ENCODE data around the gene LYST.
A peak's percentile ranks its signal among the peaks of the same experiment; 100 is the strongest.

LYST gene

GRCh38 chr1:235861857-235862256, 4.8 kb downstream of the LYST start:
- TF ChIP-seq CTCF (IDR thresholded peaks at IDR 0.05; ENCODE audit: insufficient read depth, low read length, poor library complexity, severe bottlenecking), result no peak
- Histone ChIP-seq H3K27me3 (replicated peaks; ENCODE audit: control insufficient read depth, insufficient read depth, low read length) (no peaks in the 10 kb centered on the region), H3K4me3 (replicated peaks; ENCODE audit: low read depth, low read length) (no peak overlapping the region), H3K36me3 (ENCODE audit: control insufficient read depth, insufficient read depth, low read length) (no peaks in the 10 kb centered on the region)
- DNase-seq (ENCODE audit: extremely low read depth, insufficient read length), result no peak

- no peak for TF ChIP-seq CTCF (IDR thresholded peaks at IDR 0.05; ENCODE audit: insufficient read depth, low read length, poor library complexity, severe bottlenecking)
- Histone ChIP-seq H3K36me3 (ENCODE audit: control insufficient read depth, insufficient read depth, low read length) (no peaks in the 10 kb centered on the region), H3K4me3 (replicated peaks; ENCODE audit: low read depth, low read length) (no peak overlapping the region), H3K27me3 (replicated peaks; ENCODE audit: control insufficient read depth, insufficient read depth, low read length) (no peaks in the 10 kb centered on the region)
- no peak for DNase-seq (ENCODE audit: extremely low read depth, insufficient read length)
Observed at GRCh38 chr1:235860829-235861228, 5.9 kb downstream of the LYST start.

GRCh38 chr1:235859789-235860188, 6.9 kb downstream of the LYST start:
- TF ChIP-seq CTCF (IDR thresholded peaks at IDR 0.05; ENCODE audit: insufficient read depth, low read length, poor library complexity, severe bottlenecking), result no peak
- no peak for DNase-seq (ENCODE audit: extremely low read depth, insufficient read length)
- no peaks in the 10 kb centered on the region for H3K36me3 ChIP-seq (ENCODE audit: control insufficient read depth, insufficient read depth, low read length)

GRCh38 chr1:235858766-235859165, 7.9 kb downstream of the LYST start:
- no peaks in the 10 kb centered on the region for H3K27me3 ChIP-seq (replicated peaks; ENCODE audit: control insufficient read depth, insufficient read depth, low read length)
- no peaks in the 10 kb centered on the region for H3K36me3 ChIP-seq (ENCODE audit: control insufficient read depth, insufficient read depth, low read length)
- TF ChIP-seq CTCF (IDR thresholded peaks at IDR 0.05; ENCODE audit: insufficient read depth, low read length, poor library complexity, severe bottlenecking), result no peak
- no peak overlapping the region for H3K4me3 ChIP-seq (replicated peaks; ENCODE audit: low read depth, low read length)
- DNase-seq (ENCODE audit: extremely low read depth, insufficient read length), result no peak

More at GRCh38 chr1:235859789-235860188, 6.9 kb downstream of the LYST start:
- Histone ChIP-seq H3K4me3 (replicated peaks; ENCODE audit: low read depth, low read length) (no peak overlapping the region), H3K27me3 (replicated peaks; ENCODE audit: control insufficient read depth, insufficient read depth, low read length) (no peaks in the 10 kb centered on the region)

GRCh38 chr1:235857756-235858155, 8.9 kb downstream of the LYST start:
- no peak for DNase-seq (ENCODE audit: extremely low read depth, insufficient read length)
- Histone ChIP-seq H3K4me3 (replicated peaks; ENCODE audit: low read depth, low read length) (no peak overlapping the region), H3K36me3 (ENCODE audit: control insufficient read depth, insufficient read depth, low read length) (no peaks in the 10 kb centered on the region), H3K27me3 (replicated peaks; ENCODE audit: control insufficient read depth, insufficient read depth, low read length) (no peaks in the 10 kb centered on the region)
- no peak for TF ChIP-seq CTCF (IDR thresholded peaks at IDR 0.05; ENCODE audit: insufficient read depth, low read length, poor library complexity, severe bottlenecking)

GRCh38 chr1:235855811-235856429, 10.8 kb downstream of the LYST start:
- peak; percentile 36 for DNase-seq (ENCODE audit: extremely low read depth, insufficient read length)
- H3K27me3 ChIP-seq (replicated peaks; ENCODE audit: control insufficient read depth, insufficient read depth, low read length), result no peaks in the 10 kb centered on the region
- TF ChIP-seq CTCF (IDR thresholded peaks at IDR 0.05; ENCODE audit: insufficient read depth, low read length, poor library complexity, severe bottlenecking), result no peak
- H3K36me3 ChIP-seq (ENCODE audit: control insufficient read depth, insufficient read depth, low read length), result no peaks in the 10 kb centered on the region
- H3K4me3 ChIP-seq (replicated peaks; ENCODE audit: low read depth, low read length), result no peak overlapping the region
